GM19395 (cell line): ENCODE data around the gene ENHO.
"Not testable (repeated sequence)": the region's sequence is repeated elsewhere in the genome, so short reads cannot be mapped to it uniquely, and the experiment has no call there.

Source experiments
- ATAC-seq: cut with Tn5 transposase; IDR thresholded peaks from one replicate; pipeline ENCODE4 v1.9.1; 2021; ENCODE audit warnings: mild to moderate bottlenecking, moderate library complexity; ENCODE audit not compliant: unreplicated experiment

Gene ENHO

GRCh38 chr9:34532041-34532440, 9.3 kb upstream of the ENHO start:
- not testable (repeated sequence) for ATAC-seq

GRCh38 chr9:34526026-34526425, 3.2 kb upstream of the ENHO start:
- no peak for ATAC-seq

GRCh38 chr9:34524349-34524748, 1.6 kb upstream of the ENHO start:
- ATAC-seq = no peak

- ATAC-seq = peak; percentile 13
Measured at GRCh38 chr9:34522091-34522887, 501 bp downstream of the ENHO start.

- ATAC-seq = no peak
Measured at GRCh38 chr9:34521406-34522045, 1.3 kb downstream of the ENHO start.

GRCh38 chr9:34520505-34521385, 2.0 kb downstream of the ENHO start:
- no peak for ATAC-seq

- ATAC-seq = no peak
Measured at GRCh38 chr9:34520096-34520495, 2.7 kb downstream of the ENHO start.

GRCh38 chr9:34519321-34520020, 3.3 kb downstream of the ENHO start:
- ATAC-seq = no peak

- no peak for ATAC-seq
Measured at GRCh38 chr9:34518896-34519295, 3.9 kb downstream of the ENHO start.

- ATAC-seq = no peak
Measured at GRCh38 chr9:34518110-34518616, 4.6 kb downstream of the ENHO start.

GRCh38 chr9:34517185-34517584, 5.6 kb downstream of the ENHO start:
- ATAC-seq = no peak

GRCh38 chr9:34515959-34516358, 6.8 kb downstream of the ENHO start:
- ATAC-seq = no peak

GRCh38 chr9:34514816-34515215, 8.0 kb downstream of the ENHO start:
- no peak for ATAC-seq

GRCh38 chr9:34514401-34514800, 8.4 kb downstream of the ENHO start:
- no peak for ATAC-seq

- ATAC-seq = no peak
Measured at GRCh38 chr9:34513567-34514214, 9.1 kb downstream of the ENHO start.

- ATAC-seq = no peak
Measured at GRCh38 chr9:34512131-34513078, 10.4 kb downstream of the ENHO start.

GRCh38 chr9:34510497-34511468, 12.0 kb downstream of the ENHO start:
- no peak for ATAC-seq

GRCh38 chr9:34508951-34509350, 13.8 kb downstream of the ENHO start:
- no peak for ATAC-seq
